Measurements from ENCODE around the gene ERC1.

The ERC1 gene

DNA sequence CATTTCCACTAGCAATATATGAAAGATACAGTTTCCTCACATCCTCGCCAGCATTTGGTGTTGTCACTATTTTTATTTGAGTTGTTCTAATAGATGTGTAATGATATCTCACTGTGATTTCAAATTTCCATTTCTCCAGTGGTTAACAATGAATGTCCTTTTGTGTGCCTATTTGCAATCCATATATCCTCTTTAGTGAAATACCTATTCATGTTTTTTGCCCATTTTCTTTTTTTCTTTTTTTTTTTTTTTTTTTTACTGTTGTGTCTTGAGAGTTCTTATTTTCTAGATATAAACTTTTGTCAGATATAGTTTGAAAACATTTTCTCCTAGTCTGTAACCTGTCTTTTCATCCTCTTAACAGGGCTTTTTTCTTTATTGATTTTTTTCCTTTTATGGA, 524.4 kb downstream of the ERC1 start:
- DNase-seq (ENCODE audit: low spot score) = no peak

DNA sequence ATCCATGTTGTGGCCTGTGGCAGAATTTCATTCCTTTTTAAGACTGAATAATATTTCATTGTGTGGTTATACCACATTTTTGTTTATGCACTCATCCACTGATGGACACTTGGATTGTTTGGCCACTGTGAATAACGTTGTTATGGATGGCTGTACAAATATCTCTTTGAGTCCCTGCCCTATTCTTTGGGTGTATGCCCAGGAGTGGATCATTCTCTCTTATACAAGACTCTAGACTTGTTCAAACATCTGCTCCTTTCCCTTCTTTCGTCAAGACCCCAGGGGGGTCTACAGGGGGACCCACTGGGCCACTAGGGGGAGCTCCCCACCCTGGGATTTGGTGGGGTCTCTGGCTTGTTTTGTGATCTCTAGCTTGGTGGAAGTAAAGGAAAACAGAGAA, 526.0 kb downstream of the ERC1 start:
- no peak for DNase-seq (ENCODE audit: low spot score)

DNA sequence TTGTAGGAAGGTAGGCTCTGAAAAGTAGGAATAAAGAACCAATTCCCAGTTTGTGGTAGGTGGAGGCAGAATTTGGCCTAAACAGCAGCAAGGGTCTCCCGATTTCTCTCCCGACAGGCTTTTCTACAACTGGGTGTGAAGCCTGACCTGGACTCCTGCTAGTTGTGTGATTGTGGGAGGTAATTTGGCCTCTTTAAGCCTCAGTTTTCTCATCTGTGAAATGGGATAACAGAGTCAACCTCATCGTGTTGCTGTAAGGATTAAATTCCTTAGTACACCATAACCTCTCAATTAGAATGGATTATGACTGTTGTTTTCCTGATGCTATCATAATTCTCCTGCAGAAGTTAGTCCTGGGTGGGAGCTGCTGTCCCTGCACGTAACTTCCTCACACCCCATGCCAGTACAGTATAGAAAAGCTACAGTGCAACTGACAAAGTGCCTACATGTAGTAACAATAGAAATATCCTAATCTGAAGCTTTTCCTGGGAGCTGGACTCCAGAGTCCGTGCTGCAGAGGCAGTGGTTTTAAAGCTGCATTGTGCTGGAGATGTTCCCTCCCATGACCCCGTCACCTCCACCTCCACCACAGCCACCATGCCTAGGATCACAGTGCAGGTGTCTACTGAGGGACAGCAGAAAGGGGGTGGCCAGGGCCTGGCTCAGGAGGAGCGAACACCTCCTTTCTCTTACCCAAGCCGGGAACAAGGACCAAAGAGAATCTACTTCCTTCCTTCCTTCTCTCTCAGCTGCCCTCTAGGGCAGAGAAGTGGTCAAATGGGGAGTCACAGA, 526.9 kb downstream of the ERC1 start:
- no peak for DNase-seq (ENCODE audit: low spot score)

DNA sequence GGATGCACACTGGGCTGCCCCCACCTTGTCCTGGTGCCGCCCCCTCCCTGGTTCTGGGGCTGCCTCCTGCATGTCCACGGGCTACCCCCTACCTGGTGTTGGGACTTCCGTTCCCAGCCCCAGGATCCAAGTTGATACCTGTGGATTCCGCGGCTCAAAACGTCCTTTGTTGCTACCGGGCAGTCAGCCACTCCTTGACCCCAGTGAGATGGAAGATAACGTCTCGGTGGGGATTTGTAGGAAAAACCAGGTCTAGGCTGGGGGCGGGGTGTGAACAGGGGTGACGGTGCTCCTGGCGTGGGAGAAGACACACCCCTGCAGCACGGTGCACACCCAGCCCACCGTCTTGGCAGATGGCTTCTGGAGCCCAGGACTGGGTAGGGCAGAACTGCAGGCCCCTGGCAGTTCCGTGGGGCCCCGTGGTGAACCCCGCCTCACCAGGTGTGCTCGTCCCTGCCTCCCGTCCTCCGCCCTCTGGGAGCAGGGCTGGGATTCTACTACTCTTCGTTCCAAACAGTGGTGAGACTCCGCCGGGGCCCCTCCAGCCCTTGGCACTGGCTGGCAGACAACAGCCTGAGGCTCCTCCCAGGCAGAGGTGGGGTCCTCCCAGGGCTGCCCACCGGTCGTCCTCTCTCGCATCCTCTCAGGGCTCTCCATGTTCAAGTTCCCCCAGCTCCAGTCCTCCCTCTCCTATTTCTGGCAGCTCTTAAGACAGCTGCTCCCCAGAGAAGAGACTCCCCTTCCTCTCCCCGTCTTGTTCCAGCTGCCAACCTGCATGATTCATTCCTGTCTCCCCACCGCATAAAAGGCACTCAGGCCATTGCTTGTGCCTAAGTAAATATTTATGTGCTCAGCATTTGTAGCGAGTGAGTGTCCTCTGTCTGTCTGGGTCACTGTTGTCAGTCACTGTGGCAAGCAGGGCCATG, 527.8 kb downstream of the ERC1 start:
- no peak for DNase-seq (ENCODE audit: low spot score)

- DNase-seq (ENCODE audit: low spot score) = no peak
Observed at GRCh38 chr12:1519642-1520041, 528.6 kb downstream of the ERC1 start.

DNA sequence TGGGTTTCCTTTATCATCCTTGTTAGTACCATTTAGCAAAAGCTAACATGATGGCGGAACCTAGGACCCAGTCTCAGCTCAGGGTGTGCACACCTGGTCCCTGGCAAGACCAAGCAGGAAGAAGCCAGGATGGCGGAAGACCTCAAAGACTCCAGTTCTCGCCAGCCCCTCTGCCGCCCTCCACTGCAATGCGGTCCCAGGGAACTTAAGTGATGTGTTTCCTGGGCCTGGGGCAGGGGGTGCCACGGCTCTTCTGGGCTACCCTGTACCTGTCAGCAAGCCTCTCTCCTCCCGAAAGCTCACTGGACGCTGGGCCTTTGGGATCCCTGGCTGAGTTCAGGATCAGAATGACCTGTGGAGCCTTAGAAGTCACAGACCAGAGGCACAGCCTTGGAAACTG, 532.0 kb downstream of the ERC1 start:
- no peak for DNase-seq (ENCODE audit: low spot score)

DNA sequence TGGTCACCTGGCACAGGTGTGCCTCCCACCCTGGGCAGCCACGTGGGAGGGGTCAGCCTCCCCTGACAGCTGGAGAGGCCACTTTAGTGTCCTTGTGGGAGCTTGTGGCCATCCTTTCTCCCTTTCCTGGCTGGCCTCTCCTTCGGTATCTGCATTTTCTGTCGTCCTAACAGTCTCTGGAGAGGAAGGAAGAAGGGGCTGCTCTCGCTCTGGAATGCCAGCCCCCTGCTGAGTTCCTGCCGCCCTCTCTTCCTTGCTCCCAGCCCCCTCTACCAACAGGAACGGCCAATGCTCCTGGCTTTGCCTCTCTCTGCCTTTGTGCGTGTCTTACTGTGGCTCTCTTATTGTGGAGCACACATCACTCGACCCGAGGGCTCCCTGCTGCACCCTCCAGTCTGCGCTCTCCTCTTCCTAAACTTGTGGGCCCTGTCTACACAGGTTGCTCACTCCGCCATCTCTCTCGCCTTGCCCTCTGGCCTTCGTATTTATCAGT, 532.6 kb downstream of the ERC1 start:
- DNase-seq (ENCODE audit: low spot score) = no peak

DNA sequence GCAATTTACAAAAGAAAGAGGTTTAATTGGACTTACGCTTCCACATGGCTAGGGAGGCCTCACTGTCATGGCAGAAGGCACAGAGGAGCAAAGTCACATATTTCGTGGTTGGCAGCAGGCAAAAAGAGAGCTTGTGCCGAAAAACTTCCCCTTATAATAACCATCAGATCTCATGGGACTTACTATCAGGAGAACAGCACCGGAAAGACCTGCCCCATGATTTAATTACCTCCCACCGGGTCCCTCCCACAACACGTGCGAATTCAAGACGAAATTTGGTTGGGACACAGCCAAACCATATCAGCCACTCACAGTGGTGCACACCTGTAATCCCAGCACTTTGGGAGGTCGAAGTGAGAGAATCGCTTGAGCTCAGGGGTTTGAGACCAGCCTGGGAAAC, 534.8 kb downstream of the ERC1 start:
- DNase-seq (ENCODE audit: low spot score) = no peak

DNA sequence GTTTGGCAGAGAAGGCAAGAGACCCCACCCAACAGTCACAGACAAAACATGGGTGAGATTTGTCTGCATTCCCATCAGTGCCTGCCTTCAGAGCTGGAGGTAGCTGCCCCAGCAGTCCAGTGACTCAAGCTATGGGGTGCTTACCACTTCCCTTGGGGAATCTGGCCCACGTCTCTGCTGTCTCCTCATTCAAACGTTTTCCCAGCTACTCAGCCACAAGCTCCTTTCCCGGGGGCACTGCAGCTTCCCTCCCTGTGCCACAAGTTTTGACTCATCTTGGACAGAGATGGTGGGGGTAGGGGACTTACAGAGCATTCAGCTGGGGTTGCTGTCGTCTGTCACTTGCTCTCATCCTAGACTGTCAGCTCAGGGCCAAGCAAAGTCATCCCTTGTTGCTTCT, 536.8 kb downstream of the ERC1 start:
- peak; percentile 81 for DNase-seq (ENCODE audit: low spot score)

GRCh38 chr12:1528791-1529190, 537.8 kb downstream of the ERC1 start:
- DNase-seq (ENCODE audit: low spot score) = no peak

GRCh38 chr12:1529228-1529861, 538.3 kb downstream of the ERC1 start:
- no peak for DNase-seq (ENCODE audit: low spot score)

DNA sequence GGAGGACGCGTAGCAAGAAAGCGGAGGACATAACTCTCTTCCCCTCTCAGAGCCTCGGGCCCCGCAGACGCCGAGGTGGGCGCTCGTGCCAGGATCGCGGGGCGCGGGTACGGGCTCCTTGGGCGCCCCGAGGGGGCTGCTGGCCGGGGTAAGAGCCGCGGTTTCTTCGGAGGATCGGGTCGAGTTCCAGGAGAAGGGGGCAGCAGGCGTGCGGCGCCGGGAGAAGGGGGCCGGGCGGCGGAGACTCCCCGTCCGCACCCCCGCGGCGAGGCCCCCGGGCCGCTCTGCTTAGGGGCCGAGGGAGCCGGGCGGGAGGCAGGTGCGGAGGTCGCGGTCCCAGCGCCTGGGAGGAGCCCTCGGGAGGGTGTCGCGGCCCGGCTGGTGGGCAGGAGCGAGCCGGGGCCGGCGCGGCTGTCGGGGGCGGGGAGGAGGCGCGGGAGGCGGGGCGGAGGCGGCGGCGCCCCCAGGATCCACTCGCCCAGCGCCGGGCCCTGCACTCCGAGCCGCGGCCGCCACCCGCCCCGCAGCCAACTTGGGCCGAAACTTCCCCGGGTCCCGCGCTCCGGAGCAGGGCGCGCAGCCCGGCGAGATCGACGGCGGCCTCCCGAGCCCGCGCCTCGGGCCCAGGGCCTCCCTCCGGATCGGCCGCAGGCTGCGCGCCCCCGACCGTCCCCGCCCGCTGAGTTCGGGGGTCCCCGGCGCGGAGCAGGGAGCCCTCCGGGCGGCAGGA, 539.0 kb downstream of the ERC1 start:
- peak; percentile 56 for DNase-seq (ENCODE audit: low spot score)

DNA sequence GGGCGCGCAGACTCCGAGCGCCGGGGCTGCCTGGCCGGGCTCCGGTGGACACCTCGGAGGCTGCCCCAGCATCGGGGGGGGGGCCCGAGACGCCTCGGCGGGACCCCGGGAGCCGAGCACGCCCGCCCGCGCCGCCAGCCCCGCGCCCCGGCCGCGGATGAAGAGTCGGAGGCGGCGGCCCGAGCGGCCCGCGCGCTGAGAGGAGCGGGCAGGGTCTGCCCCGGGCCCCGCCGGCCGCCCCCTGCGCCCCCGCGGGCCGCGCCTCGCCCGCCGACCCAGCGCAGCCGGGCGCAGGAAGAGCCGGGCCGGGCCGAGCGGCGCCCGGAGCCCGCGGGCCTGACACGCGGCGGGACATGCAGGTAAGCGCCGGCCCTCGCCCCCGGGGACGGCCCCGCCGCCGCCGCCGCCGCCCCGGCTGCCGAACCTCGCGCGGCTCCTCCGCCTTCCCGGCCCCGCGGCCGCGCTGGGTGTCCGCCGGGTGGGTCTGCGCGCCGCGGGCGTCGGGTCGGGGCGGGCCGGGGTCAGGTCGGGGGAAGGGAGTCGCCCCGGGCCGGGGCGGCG, 539.6 kb downstream of the ERC1 start:
- DNase-seq (ENCODE audit: low spot score) = no peak

DNA sequence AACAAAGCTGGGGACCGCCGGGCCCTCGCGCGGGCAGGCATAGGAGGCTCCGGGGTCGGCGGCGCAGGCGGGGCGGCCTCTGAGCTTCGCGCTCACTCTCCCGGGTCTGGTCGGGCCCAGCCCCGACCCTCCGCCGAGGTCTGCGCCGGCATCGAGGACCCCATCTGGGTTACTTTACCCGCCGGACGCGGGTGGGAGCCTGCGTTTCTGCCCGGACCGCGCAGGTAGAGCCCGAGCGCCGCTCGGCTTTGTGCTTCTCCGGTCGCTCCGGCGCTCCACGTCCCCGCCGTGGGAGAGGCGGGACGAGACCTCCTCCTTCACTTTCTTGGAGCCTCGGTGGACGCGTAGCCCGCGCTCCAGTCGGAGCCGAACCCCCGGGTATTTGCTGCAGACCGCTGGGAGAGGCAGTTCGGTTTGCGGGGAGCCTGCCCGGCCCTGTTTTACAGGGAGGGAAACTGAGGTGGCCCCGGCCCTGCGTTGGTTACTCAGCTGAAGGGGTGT, 540.2 kb downstream of the ERC1 start:
- DNase-seq (ENCODE audit: low spot score) = no peak

- no peak for DNase-seq (ENCODE audit: low spot score)
Observed at GRCh38 chr12:1531654-1532374, 540.8 kb downstream of the ERC1 start.

DNA sequence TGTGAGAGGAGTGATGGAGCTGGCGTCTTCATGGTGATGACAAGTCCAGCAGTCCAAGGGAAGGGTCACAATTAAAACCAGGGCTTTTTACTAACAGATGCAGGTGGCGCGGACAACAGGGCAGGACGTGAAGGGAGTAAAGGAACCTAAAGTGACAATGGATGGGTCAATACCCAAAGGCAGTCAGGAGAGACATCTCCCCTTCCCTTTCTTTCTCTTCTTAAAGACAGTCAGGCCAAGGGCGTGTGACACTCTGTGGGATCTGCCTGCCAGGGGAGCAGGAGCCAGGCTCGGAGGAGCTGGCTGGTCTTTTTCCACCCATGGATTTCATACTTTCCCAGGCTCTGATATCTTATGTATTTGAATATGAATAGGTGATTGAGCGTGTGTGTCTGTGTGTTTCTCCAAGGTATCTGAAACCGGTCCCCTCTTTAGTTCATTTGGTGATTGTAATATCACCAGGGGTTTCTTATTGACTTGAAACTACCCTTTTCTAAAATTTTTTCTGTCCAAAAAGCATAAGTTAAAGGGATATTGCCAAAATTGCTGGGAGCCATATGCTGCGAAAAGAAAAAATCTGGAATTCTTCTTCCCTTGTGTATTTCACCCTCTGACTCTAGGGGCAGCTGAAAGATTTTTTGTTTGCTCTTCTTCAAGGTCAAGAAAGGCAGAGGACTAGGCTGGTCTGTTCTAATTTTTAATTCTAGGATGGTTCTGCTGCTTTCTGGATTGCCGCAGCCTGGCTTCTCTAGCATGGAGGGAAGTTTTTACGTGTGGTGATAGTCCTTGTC, 541.5 kb downstream of the ERC1 start:
- DNase-seq (ENCODE audit: low spot score) = no peak

DNA sequence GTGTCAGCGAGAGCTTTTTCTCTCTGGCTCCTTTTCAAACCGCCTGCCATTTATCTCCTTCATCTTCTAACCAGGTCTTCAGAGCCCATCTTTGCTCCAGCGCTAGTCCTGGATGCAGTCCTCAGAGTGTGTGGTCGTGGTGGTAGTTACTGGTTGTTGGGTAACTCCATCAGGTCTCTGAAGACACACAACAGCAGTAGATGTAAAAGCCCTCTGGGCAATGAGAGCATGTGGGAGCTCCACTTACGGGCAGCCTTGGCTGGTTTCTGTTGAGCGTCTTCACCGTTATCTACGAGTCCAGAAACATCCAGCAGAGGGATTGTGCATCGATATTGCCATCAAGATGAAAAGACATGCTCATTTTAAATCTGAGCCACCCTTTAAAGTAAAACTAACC, 542.2 kb downstream of the ERC1 start:
- peak; percentile 63 for DNase-seq (ENCODE audit: low spot score)

DNA sequence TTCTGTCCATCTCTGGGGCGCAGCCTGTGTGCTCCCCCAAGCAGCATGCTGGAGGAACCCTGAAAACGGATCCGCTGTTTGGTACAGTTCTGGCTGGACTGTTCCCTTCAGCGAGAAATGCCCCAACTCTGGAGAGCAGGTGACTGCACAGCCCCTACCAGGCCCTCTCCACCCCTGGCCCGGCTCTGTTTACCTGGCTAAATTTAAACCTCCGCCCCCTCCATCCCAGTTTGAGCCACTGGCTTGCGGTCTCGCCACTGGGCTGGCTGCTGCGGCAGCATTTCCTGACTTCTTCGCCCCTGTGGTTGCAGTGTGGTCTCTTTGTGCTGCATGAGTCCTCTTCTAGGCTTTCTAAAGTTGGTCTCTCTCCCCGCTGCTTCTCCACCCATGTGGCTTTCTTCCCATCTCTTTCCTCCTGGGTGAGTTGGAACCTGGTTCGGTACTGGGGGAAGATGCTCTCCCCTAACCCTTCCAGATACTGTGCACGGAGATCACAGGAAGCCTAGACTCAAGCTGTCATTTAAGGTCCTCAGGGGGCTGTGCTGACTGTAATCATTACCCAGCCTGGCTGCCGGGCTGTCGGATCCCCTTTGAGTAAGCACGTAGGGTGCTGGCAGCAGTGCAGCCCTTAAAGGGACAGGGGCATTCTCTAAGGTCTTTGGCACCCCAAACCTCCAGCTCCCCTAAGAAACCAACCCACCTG, 542.7 kb downstream of the ERC1 start:
- DNase-seq (ENCODE audit: low spot score) = peak; percentile 80

DNA sequence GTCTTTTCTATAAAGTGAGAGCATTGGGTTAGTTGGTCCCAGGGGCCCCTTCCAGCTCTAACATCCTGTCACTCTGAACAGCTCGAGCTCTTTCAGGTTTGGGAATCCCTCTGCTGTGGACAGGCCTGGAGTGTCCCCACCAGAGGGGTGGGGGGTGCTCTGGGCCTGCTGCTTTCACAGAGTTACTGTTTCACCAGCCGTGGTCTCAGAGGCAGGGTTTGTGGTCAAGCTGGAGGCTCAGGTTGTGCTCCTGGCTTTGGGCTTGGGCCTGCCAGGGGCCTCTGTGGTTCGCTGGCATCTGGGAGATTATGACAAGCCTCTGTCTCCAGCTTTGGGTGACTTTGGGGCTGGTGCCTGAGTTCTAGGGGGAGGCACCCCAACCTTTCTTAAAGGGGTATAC, 543.7 kb downstream of the ERC1 start:
- DNase-seq (ENCODE audit: low spot score) = no peak

All from hepatic stellate cell (primary cell).